HG03342 (cell line): ENCODE measurements around the gene OSBPL5.

Experiments
- ATAC-seq: cut with Tn5 transposase; IDR thresholded peaks from one replicate; pipeline ENCODE4 v1.9.1; 2021; ENCODE audit warnings: mild to moderate bottlenecking, moderate library complexity; ENCODE audit not compliant: unreplicated experiment

OSBPL5 gene

GRCh38 chr11:3197878-3198528 lies 32.9 kb upstream of the OSBPL5 start:
- no peak for ATAC-seq

DNA sequence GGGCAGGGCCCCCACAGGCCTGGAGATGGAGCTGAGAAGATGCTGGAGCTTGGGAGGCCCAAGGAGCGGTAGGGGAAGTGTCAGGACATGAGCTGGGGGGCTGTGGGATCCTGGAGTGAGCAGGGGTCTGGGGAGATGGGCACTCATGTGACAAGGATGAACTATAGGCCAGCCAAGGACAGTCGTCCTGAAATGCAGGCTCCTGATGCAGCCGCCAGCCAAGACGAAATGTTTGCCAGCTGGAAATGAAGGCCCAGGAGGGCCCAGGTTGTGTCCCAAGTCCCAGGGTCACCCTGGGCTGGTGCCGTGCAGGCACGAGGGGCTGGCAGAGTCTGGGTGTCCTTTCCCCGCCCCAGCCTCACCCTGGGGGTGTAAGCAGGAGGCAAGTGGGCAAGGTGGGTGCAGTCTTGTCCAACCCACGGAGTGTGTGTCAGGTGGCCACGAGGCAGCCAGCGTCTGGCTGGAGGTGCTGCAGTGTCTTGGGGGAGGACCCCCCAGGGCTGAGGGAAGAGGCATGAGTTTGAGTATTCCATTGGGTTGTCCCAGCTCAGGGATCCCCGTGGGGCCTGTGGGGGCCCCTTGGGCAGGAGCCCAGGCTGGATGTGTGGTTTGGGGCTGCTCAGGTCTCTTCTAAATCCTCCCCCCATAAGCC lies 32.1 kb upstream of the OSBPL5 start:
- no peak for ATAC-seq

GRCh38 chr11:3196161-3197043 lies 31.3 kb upstream of the OSBPL5 start:
- ATAC-seq: no peak

DNA sequence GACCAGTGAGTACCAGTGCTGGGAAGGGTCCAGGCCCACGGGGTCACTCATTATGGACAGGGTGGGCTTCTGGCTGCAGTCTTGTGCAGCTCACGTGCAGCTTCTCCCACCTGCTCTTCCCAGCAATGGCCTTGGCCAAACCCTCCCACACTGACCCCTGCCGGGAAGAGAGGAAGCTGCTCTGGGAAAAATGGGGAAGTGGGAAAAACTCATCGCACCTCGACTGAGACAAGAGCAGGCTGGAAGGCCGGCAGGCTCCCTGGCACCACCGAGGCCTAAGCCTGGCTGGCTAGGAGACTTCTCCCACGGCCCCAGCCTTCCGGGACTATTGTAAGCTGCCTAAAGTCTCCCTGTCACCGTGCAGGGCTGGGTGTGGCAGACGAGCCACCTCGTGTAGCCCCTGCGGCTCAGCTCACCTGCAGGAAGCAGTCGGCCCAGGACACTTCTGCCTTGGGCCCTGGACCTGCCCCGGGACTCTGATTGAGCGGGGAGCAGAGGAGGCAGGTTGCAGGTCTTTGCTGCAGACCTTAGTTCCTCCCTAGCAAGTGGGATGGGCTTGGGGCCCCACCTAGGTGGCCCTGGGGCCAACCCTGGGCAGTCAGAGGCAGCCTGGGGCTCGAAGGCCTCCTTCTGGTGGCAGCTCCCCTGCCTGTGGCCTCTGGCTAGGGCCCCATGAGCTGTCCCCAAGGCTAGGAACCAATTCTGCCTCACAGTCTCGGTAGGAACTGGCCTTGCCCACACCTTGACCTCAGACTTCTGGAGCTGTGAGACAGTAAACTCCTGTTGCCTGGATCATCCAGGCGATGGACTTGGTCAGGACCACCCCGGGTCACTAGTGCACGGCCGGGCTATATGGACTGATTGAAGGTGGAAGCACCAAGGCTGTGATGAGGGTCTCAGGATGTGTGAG lies 30.4 kb upstream of the OSBPL5 start:
- ATAC-seq: no peak

- ATAC-seq: no peak
Measured at GRCh38 chr11:3194016-3194816, 29.1 kb upstream of the OSBPL5 start.

DNA sequence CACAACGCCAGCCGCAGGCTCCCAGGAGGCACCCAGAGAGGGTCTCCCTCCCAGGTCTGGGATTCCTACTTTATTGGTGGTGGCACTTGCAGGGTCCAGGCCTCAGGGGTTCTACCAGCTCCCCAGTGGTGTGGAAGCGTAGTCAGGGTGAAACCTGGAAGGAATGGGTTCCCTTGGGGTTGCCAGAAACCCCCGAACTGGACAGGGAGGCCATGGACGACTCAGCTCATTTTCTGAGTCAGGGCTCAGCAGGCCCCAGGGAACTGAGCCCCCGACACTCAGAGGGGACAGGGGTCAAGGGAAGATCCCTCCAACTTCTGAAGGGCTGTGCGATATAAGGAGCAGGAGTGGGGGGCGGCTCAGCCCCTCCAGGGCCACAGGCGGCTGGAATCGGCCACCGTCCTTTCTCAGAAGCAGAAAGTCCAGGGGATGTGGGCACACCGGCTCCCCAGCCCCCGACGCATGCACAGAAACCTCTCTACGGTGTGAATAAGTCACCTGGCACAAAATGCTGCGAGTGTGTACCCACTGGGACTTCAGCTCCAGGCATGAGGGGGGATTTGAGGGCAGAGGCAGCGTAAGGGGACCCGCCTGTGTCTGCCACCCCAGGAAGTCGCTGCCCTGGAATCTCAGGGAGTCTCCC lies 28.4 kb upstream of the OSBPL5 start:
- no peak for ATAC-seq

DNA sequence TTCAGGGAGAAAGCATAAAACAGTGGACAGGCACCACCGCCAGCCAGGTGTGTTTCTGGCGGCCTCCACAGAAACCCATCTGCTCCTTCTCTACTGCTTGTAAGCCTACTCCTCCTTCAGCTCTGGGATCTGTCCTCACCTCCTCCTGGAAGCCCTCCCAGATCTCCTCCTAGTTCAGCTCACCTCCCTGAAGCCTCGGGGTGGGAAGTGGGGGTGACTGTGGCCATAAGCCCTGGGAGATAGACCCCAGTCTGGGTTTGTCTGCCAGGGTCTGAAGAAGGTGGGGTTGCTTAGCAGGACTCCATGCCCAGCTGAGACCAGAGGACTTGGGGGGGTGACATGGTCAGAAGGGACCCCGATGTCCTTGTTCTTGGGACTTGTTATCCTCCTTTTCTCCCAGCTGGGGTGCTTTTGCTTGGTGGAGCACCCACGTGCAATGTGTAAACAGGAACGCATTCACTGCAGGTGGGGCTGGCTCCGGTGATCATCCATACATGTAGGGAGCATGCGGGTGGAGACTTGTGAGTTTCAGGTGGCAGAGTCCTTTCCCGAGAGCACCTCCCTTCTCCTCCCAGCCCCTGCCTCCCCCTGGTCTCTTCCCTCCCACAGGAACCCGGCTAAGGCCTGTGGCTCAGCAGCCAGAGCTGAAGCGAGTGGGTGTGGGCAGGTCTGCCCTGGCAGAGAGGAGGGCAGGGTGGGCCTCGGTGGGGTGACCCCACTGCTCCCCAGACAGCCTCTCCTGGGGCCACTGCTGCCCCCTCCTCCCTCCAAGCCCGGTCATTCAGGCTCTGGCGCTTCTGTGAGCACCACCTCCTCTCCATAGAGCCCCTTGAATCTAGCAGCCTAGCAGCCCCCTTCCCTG lies 27.6 kb upstream of the OSBPL5 start:
- no peak for ATAC-seq

- ATAC-seq: no peak
Measured at GRCh38 chr11:3191586-3192324, 26.6 kb upstream of the OSBPL5 start.

DNA sequence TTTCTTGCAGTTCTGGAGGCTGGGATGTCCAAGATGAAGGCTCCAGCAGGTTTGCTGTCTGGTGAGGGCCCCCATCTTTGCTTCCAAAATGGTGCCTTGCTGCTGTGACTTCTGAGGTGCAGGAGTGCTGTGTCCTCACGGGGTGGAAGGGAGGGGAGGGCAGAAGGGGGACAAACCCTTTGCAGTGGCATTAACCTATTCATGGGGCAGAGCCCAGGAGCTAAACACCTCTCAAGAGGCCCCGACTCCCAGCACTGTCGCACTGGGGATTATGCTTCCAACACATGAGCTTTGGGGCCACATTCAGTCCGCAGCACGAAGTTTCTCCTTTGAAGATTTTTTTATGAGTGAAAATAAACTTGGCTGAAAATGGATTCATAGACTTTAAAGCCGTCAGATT lies 25.5 kb upstream of the OSBPL5 start:
- no peak for ATAC-seq

- ATAC-seq: no peak
Measured at GRCh38 chr11:3189886-3190583, 24.9 kb upstream of the OSBPL5 start.

- ATAC-seq: no peak
Measured at GRCh38 chr11:3189196-3189843, 24.2 kb upstream of the OSBPL5 start.

- no peak for ATAC-seq
Measured at GRCh38 chr11:3188496-3189195, 23.5 kb upstream of the OSBPL5 start.

- ATAC-seq: no peak
Measured at GRCh38 chr11:3186166-3186953, 21.2 kb upstream of the OSBPL5 start.

GRCh38 chr11:3184732-3185347 lies 19.7 kb upstream of the OSBPL5 start:
- ATAC-seq: no peak

DNA sequence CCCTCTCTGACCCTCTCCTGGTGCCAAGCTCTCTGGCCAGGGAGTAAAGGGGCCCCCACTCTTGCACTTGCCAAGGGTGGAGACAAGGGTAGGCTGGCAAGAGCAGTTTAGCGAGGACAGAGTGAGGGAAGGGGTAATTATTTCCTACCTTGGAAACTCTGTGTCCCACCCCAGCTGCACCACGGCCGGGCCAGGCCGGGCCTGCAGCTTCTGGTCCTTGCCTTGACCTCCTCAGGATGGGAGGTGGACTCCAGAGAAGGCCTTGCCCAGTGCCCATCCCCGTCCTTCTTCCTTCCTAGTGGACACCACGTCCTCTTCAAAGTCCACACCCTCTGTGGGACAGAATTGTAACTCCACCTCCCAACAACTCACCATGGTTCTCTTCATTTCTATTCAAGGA lies 18.4 kb upstream of the OSBPL5 start:
- ATAC-seq: no peak
